Adrenal gland (tissue), 12 donors: Measurements from ENCODE around the gene GRID2IP. TPM values are rescaled to one million over a fixed set of nuclear protein-coding genes. Genes with fewer than 3 reads are reported as not detected.

Source experiments
- DNase-seq, 7 donors: peaks; one replicate each; pipeline ENCODE4 v3.0.0-alpha.2; 2019 to 2020
- H3K27ac ChIP-seq, 5 donors: fragments of 200-600 bp; sonication (generic) in 4 of 5; 1 replicate in 3 of 5; 2 replicates in 2 of 5; pipeline versions ENCODE4 v1.5.1 to v1.8.0; 2016 to 2020; ENCODE audit warnings: mild to moderate bottlenecking in 1 of 5
- H3K27me3 ChIP-seq: fragments of 200-600 bp; 2 replicates; pipeline ENCODE4 v1.8.0; 2021
- H3K36me3 ChIP-seq, 2 donors: fragments of 200-600 bp; replicated peaks in 1 of 2; 1 replicate in 1 of 2; 2 replicates in 1 of 2; pipeline versions ENCODE4 v1.5.1 to v1.8.0; 2018 to 2022
- H3K4me1 ChIP-seq, 2 donors: fragments of 200-600 bp; replicated peaks in 1 of 2; 1 replicate in 1 of 2; 2 replicates in 1 of 2; pipeline versions ENCODE4 v1.5.1 to v1.8.0; 2018 to 2021
- H3K4me3 ChIP-seq, 4 donors: fragments of 200-600 bp; sonication (generic) in 3 of 4; one replicate each; pipeline ENCODE4 v1.5.1; 2016 to 2018
- H3K9me3 ChIP-seq, 3 donors: fragments of 200-600 bp; sonication (generic) in 1 of 3; replicated peaks in 1 of 3; 1 replicate in 2 of 3; 2 replicates in 1 of 3; pipeline versions ENCODE4 v1.5.1 to v1.8.0; 2016 to 2021
- CTCF ChIP-seq, 6 experiments: fragments of 450-650 bp in 4 of 6; fragments of 200-600 bp in 2 of 6; sonication (generic) in 1 of 6; IDR thresholded peaks; 1 replicate in 5 of 6; 2 replicates in 1 of 6; pipeline versions ENCODE4 v1.5.1 to v1.8.0; 2016 to 2021; ENCODE audit warnings: antibody characterized with exemption in 6 of 6, mild to moderate bottlenecking in 2 of 6, moderate library complexity in 1 of 6
- POLR2A ChIP-seq, 2 donors: fragments of 450-650 bp; IDR thresholded peaks; one replicate each; pipeline ENCODE4 v1.6.1; 2017; ENCODE audit warnings: antibody characterized with exemption in 2 of 2, mild to moderate bottlenecking in 2 of 2, moderate library complexity in 1 of 2
- WGBS, 4 donors: extraction: QIAGEN DNeasy Blood & Tissue Kit in 2 of 4; methylation state at CpG; one replicate each; pipeline versions ENCODE4 v1.1.5 to v1.1.7; 2013 to 2017; 5-methylcytosine and 5-hydroxymethylcytosine counted together
- intact Hi-C, 2 donors: fragments of 100-400 bp; cut with DNase I; formaldehyde crosslinking; loops; one replicate each; pipeline versions ENCODE4 v1.14.1 to v1.15.0; 2022 to 2023
- polyA plus RNA-seq, 3 donors: library from polyadenylated mRNA; stranded (reverse); fragments of 200-250 nt in 2 of 3; fragments of 350-450 nt in 1 of 3; fragmentation: Illumina TruSeq in 1 of 3; extraction: RNeasy Lipid Tissue Mini Kit (QIAGEN cat#74804) in 1 of 3; gene quantifications; one replicate each; pipeline ENCODE4 v1.2.3, GENCODE V29; 2013 to 2014
- total RNA-seq, 9 donors: library from RNA; depleted of rRNA in 4 of 9; stranded (reverse); fragments of >200 nt in 4 of 9; fragments of 120-200 nt in 1 of 9; fragmentation: NEBNext Ultra II Directional in 1 of 9; extraction: Animal tissue kit (Norgen Biotek cat#: 25700) in 1 of 9; gene quantifications; one replicate each; pipeline versions ENCODE4 v1.1.0 to v1.2.4, GENCODE V29; 2013 to 2023
- donor health status: healthy with polysubstance abuse.
- donor health status: Bipolar disorder and iron deficiency.
- donor health status: DM: yes; HTN: yes; CAD: no.
- donor health status: DM: no; HTN: no; CAD: no.
- donor health status: DM: no; HTN: no; CAD: no.
- donor health status: DM: yes; HTN: yes; CAD: no.

Gene GRID2IP
- total and polyA plus RNA-seq, 12 donors = 0.11 to 1.8 (median 0.91) TPM; not detected in 1

DNA sequence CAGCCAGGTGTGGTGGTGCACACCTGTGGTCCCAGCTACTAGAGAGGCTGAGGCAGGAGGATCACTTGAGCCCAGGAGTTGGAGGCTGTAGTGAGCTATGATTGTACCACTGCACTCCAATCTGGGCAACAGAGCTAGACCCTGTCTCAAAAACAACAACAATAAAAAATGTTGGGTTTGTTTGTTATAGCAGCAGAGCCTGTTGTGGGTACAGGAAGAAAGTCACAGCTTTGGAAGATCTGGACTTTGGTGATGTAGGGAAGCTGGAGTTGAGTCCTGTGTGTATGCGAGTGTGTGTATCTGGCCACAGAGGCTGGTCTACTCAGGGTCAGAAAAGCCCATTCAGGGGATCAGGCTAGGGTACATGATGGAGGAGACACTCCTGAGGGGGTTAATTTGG, 3.9 kb downstream of the GRID2IP start:
- Histone ChIP-seq H3K36me3 (no peaks in the 10 kb centered on the region), H3K27me3 (no peaks in the 10 kb centered on the region), H3K27ac (no peak overlapping the region), H3K4me1 (no peaks in the 10 kb centered on the region), H3K4me3 (no peak overlapping the region), H3K9me3 (no peaks in the 10 kb centered on the region)
- DNase-seq = no peak
- WGBS, 4 donors = 88 to 100% (median 91%) methylated on average over 1 of the region's 1 CpG
- intact Hi-C loops = no loop called here
- TF ChIP-seq POLR2A (IDR thresholded peaks at IDR 0.05) = no peak
- no peak for TF ChIP-seq CTCF (IDR thresholded peaks at IDR 0.05)

DNA sequence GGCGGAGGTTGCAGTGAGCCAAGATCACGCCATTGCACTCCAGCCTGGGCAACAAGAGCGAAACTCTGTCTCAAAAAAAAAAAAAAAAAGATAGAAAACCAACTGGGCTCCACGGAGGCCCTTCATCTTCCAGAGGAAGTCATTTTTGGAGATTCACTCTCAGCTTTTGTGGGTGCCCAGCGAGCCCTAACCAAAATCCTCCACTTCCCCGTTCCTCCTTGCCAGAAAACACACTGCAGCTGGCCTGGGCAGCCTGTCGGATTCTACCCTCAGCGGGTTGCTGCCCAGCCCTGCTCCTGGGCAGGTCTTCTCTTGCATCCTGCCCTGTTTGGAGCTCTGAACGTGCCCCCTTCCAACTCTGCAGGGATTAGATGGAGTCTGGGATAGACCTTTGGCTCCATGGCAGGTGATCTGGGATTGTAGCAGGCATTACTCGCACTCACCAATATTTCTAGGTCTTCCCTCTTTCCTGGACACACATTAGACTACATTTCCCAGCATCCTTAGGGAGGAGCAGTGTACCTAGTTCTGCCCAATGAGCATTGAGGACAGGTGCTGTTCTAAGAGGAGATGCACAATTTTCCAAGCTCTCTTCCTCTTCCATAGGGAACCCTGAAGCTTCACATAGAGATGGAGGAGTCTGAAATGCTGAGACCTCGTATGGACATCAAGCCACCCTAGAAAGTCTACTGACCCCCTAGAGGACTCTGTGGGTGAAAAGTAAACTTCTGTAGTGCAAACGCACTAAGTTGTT, 4.6 kb downstream of the GRID2IP start:
- no peak overlapping the region for H3K4me3 ChIP-seq
- H3K36me3 ChIP-seq = no peaks in the 10 kb centered on the region
- DNase-seq = no peak
- no peak overlapping the region for H3K27ac ChIP-seq
- H3K27me3 ChIP-seq = no peaks in the 10 kb centered on the region
- 71 to 77% (median 72%) methylated on average over 11 to 12 of the region's 12 CpGs for WGBS, 4 donors
- H3K4me1 ChIP-seq = no peaks in the 10 kb centered on the region
- intact Hi-C loops = no loop called here
- TF ChIP-seq CTCF (IDR thresholded peaks at IDR 0.05) (no peak), POLR2A (IDR thresholded peaks at IDR 0.05) (no peak)
- no peaks in the 10 kb centered on the region for H3K9me3 ChIP-seq

DNA sequence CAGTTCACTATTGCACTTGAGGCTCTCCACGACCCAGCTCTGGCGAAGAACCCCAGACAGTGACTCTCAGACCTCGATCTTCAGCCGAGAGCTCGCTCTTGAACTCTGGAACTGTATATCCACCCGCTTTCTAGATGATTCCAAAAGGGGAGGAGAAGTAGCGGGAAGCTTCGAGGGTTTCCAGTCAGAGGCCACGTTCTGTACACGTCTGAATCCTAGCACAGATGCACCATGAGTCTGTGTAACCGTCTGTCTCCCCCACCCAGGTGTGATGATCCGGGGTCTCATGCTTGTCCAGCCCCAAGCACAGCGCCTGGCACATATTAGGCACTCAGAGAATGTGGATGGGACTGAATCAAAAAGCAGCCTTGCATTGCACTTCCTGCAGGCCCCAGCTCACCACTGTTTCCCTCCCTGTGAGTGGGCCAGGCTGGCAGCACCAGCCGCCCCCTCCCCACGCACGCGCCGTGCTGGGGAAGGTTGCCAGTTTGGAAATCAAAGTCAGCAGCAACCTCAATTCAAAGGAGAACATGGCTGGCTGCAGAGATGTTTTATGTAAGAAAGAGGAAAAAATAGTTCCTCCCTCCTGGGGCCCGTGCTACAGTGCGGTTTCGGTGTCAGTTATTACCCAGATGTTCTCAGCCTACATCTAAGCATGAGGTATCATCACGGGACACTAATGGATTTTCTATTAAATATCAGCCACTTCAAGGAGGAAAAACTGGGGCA, 5.7 kb downstream of the GRID2IP start:
- Histone ChIP-seq H3K4me1 (no peaks in the 10 kb centered on the region), H3K4me3 (no peak overlapping the region), H3K27me3 (peaks cover 4% of the 10 kb centered on the region), H3K27ac (no peak overlapping the region), H3K9me3 (no peaks in the 10 kb centered on the region), H3K36me3 (no peaks in the 10 kb centered on the region)
- TF ChIP-seq POLR2A (IDR thresholded peaks at IDR 0.05) (no peak), CTCF (IDR thresholded peaks at IDR 0.05) (no peak)
- WGBS, 4 donors = 78 to 88% (median 80%) methylated on average over 18 to 22 of the region's 22 CpGs
- no peak for DNase-seq
- intact Hi-C loops = no loop called here

DNA sequence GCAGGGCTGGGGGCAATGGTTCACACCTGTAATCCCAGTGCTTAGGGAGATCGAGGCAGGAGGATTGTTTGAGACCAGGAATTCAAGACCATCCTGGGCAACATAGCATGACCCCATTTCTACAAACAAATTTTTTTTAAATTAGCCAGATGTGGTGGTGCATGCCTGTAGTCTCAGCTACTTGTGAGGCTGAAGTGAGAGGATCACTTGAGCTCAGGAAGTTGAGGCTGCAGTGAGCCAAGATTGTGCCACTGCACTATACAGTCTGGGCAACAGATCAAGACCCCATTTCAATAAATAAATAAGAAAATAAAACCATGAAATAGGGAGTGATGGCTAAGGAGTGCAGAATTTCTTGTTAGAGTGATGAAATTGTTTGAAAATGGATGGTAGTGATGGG, 8.9 kb downstream of the GRID2IP start:
- TF ChIP-seq CTCF (IDR thresholded peaks at IDR 0.05) (no peak), POLR2A (IDR thresholded peaks at IDR 0.05) (no peak)
- Histone ChIP-seq H3K36me3 (no peaks in the 10 kb centered on the region), H3K4me3 (no peak overlapping the region), H3K9me3 (no peaks in the 10 kb centered on the region), H3K27me3 (peaks cover 18% of the 10 kb centered on the region), H3K4me1 (no peaks in the 10 kb centered on the region), H3K27ac (no peak overlapping the region)
- DNase-seq = no peak
- intact Hi-C loops = no loop called here
- 75 to 89% (median 84%) methylated on average over 1 of the region's 1 CpG for WGBS, 4 donors
